Body of pancreas (tissue), 4 donors: ENCODE measurements around the gene VMP1. TPM values are rescaled to one million over a fixed set of nuclear protein-coding genes. Genes with fewer than 3 reads are reported as not detected.

Source experiments
- ATAC-seq: fragments of 150-250 bp; one replicate; pipeline ENCODE4 v1.9.1; 2016
- DNase-seq, 4 donors: peaks; one replicate each; pipeline ENCODE4 v3.0.0-alpha.2; 2019
- H3K27ac ChIP-seq, 4 donors: fragments of 200-600 bp; sonication (generic); 1 replicate in 3 of 4; 2 replicates in 1 of 4; pipeline versions ENCODE4 v1.5.1 to v1.6.1; 2016 to 2019; ENCODE audit warnings: mild to moderate bottlenecking in 1 of 4, mixed read lengths in 1 of 4, moderate library complexity in 1 of 4
- H3K27me3 ChIP-seq, 2 donors: fragments of 200-600 bp; sonication (generic); one replicate each; pipeline ENCODE4 v1.6.0; 2016; ENCODE audit warnings: mild to moderate bottlenecking in 1 of 2
- H3K36me3 ChIP-seq, 2 donors: fragments of 200-600 bp; sonication (generic); replicated peaks in 1 of 2; 2 replicates each; pipeline ENCODE4 v1.5.1; 2016; ENCODE audit warnings: low read depth in 2 of 2; ENCODE audit not compliant: insufficient read depth in 1 of 2
- H3K4me1 ChIP-seq: fragments of 200-600 bp; sonication (generic); one replicate; pipeline ENCODE4 v1.6.0; 2016
- H3K4me3 ChIP-seq, 2 donors: fragments of 200-600 bp; sonication (generic); 1 replicate in 1 of 2; 2 replicates in 1 of 2; pipeline ENCODE4 v1.5.1; 2016 to 2019
- H3K9me3 ChIP-seq, 3 donors: fragments of 200-600 bp; sonication (generic); 1 replicate in 2 of 3; 2 replicates in 1 of 3; pipeline ENCODE4 v1.5.1; 2016
- CTCF ChIP-seq, 7 experiments: fragments of 450-650 bp in 4 of 7; fragments of 200-600 bp in 3 of 7; sonication (generic) in 3 of 7; IDR thresholded peaks; one replicate each; pipeline ENCODE4 v1.5.1; 2016 to 2019; ENCODE audit warnings: antibody characterized with exemption in 7 of 7
- POLR2A ChIP-seq, 3 donors: fragments of 450-650 bp; IDR thresholded peaks; one replicate each; pipeline ENCODE4 v1.6.1; 2016; ENCODE audit warnings: antibody characterized with exemption in 3 of 3, mild to moderate bottlenecking in 2 of 3
- WGBS, 2 donors: methylation state at CpG; one replicate each; pipeline ENCODE4 v1.1.5; 2017; 5-methylcytosine and 5-hydroxymethylcytosine counted together
- intact Hi-C: fragments of 100-400 bp; cut with DNase I; formaldehyde crosslinking; loops from one replicate; pipeline ENCODE4 v1.15.1; 2023
- total RNA-seq, 2 donors: library from RNA; depleted of rRNA; stranded (reverse); fragments of >200 nt; gene quantifications; one replicate each; pipeline ENCODE4 v1.1.0, GENCODE V29; 2016

Gene VMP1
- total RNA-seq, 2 donors from 2014 or later, result 174 to 259 TPM

- Histone ChIP-seq H3K9me3 (no peaks in the 10 kb centered on the region), H3K27me3 (no peaks in the 10 kb centered on the region), H3K4me3 (no peak overlapping the region), H3K36me3 (peaks cover 0 to 2% of the 10 kb centered on the region in 2 donors), H3K4me1 (peaks cover 26% of the 10 kb centered on the region), H3K27ac (peak overlapping the region in 1 of 4 donors; percentile 84)
- no peak for TF ChIP-seq POLR2A (IDR thresholded peaks at IDR 0.05)
- no peak for TF ChIP-seq CTCF (IDR thresholded peaks at IDR 0.05)
- 89 to 93% methylated on average over 3 of the region's 3 CpGs for WGBS, 2 donors
- intact Hi-C loops, result no loop called here
- ATAC-seq, result no peak
- no peak for DNase-seq
Measured at GRCh38 chr17:59764292-59764741, 56.9 kb downstream of the VMP1 start.

GRCh38 chr17:59765038-59765437, 57.6 kb downstream of the VMP1 start:
- TF ChIP-seq CTCF (IDR thresholded peaks at IDR 0.05) (no peak), POLR2A (IDR thresholded peaks at IDR 0.05) (no peak)
- Histone ChIP-seq H3K36me3 (peaks cover 0 to 2% of the 10 kb centered on the region in 2 donors), H3K27ac (no peak overlapping the region), H3K27me3 (no peaks in the 10 kb centered on the region), H3K9me3 (no peaks in the 10 kb centered on the region), H3K4me1 (peaks cover 28% of the 10 kb centered on the region), H3K4me3 (no peak overlapping the region)
- no peak for DNase-seq
- intact Hi-C loops, result no loop called here
- no peak for ATAC-seq

GRCh38 chr17:59766491-59766890, 59.0 kb downstream of the VMP1 start:
- intact Hi-C loops, result no loop called here
- no peak overlapping the region for H3K4me3 ChIP-seq
- no peak for ATAC-seq
- 98 to 99% methylated on average over 6 of the region's 6 CpGs for WGBS, 2 donors
- H3K27me3 ChIP-seq, result no peaks in the 10 kb centered on the region
- peaks cover 0 to 2% of the 10 kb centered on the region in 2 donors for H3K36me3 ChIP-seq
- DNase-seq, result no peak
- no peaks in the 10 kb centered on the region for H3K9me3 ChIP-seq
- TF ChIP-seq CTCF (IDR thresholded peaks at IDR 0.05) (no peak), POLR2A (IDR thresholded peaks at IDR 0.05) (no peak)
- no peak overlapping the region for H3K27ac ChIP-seq
- H3K4me1 ChIP-seq, result peaks cover 27% of the 10 kb centered on the region

GRCh38 chr17:59767176-59767575, 59.7 kb downstream of the VMP1 start:
- ATAC-seq, result no peak
- intact Hi-C loops, result no loop called here
- H3K4me3 ChIP-seq, result no peak overlapping the region
- H3K27ac ChIP-seq, result no peak overlapping the region
- H3K27me3 ChIP-seq, result no peaks in the 10 kb centered on the region
- no peaks in the 10 kb centered on the region for H3K9me3 ChIP-seq
- peaks cover 0 to 2% of the 10 kb centered on the region in 2 donors for H3K36me3 ChIP-seq
- no peak for TF ChIP-seq CTCF (IDR thresholded peaks at IDR 0.05)
- no peak for TF ChIP-seq POLR2A (IDR thresholded peaks at IDR 0.05)
- peaks cover 21% of the 10 kb centered on the region for H3K4me1 ChIP-seq
- DNase-seq, result no peak

GRCh38 chr17:59769887-59770286, 62.4 kb downstream of the VMP1 start:
- no peak for DNase-seq
- Histone ChIP-seq H3K4me1 (peaks cover 4% of the 10 kb centered on the region), H3K9me3 (no peaks in the 10 kb centered on the region), H3K36me3 (peaks cover 0 to 4% of the 10 kb centered on the region in 2 donors), H3K4me3 (no peak overlapping the region), H3K27ac (peak overlapping the region in 1 of 4 donors; percentile 48), H3K27me3 (no peaks in the 10 kb centered on the region)
- intact Hi-C loops, result no loop called here
- 80 to 89% methylated on average over 1 of the region's 1 CpG for WGBS, 2 donors
- no peak for ATAC-seq
- TF ChIP-seq CTCF (IDR thresholded peaks at IDR 0.05) (no peak), POLR2A (IDR thresholded peaks at IDR 0.05) (no peak)
